Psoas muscle (tissue), 8 donors: Measurements from ENCODE around the gene TBC1D22A. TPM values are rescaled to one million over a fixed set of nuclear protein-coding genes. Genes with fewer than 3 reads are reported as not detected.

Experiments used
- ATAC-seq, 4 donors: fragments of 200-7000 bp; cut with Tn5 transposase; one replicate each; pipeline ENCODE4 v1.9.1; 2020; ENCODE audit warnings: moderate library complexity in 3 of 4, mild to moderate bottlenecking in 2 of 4
- DNase-seq, 2 donors: peaks; one replicate each; pipeline ENCODE4 v3.0.0-alpha.2; 2020
- H3K27ac ChIP-seq: fragments of 200-600 bp; one replicate; pipeline ENCODE4 v1.8.0; 2022
- H3K27me3 ChIP-seq, 3 donors: fragments of 200-600 bp in 1 of 3; one replicate each; pipeline versions ENCODE4 v1.6.1 to v1.8.0; 2013 to 2022; ENCODE audit warnings: low read length in 2 of 3, mild to moderate bottlenecking in 2 of 3, moderate library complexity in 1 of 3; ENCODE audit not compliant: insufficient read depth in 3 of 3
- H3K36me3 ChIP-seq, 2 donors: fragments of 200-600 bp in 1 of 2; one replicate each; pipeline versions ENCODE4 v1.6.1 to v1.8.0; 2013 to 2022; ENCODE audit warnings: low read depth in 1 of 2, mild to moderate bottlenecking in 1 of 2, moderate library complexity in 1 of 2; ENCODE audit not compliant: insufficient read depth in 1 of 2
- H3K4me1 ChIP-seq: fragments of 200-600 bp; one replicate; pipeline ENCODE4 v1.8.0; 2022
- H3K4me3 ChIP-seq: fragments of 200-600 bp; one replicate; pipeline ENCODE4 v1.8.0; 2022; ENCODE audit warnings: mild to moderate bottlenecking
- H3K9me3 ChIP-seq: fragments of 200-600 bp; one replicate; pipeline ENCODE4 v1.8.0; 2022
- CTCF ChIP-seq: fragments of 200-600 bp; IDR thresholded peaks from one replicate; pipeline ENCODE4 v1.8.0; 2022; ENCODE audit warnings: antibody characterized with exemption
- WGBS, 3 donors: extraction: QIAGEN DNeasy Blood & Tissue Kit; methylation state at CpG; one replicate each; pipeline versions ENCODE4 v1.1.6 to v1.1.7; 2013; 5-methylcytosine and 5-hydroxymethylcytosine counted together
- intact Hi-C, 2 donors: fragments of 100-400 bp; cut with DNase I; formaldehyde crosslinking; loops; one replicate each; pipeline versions ENCODE4 v1.11.0 to v1.14.2; 2022
- polyA plus RNA-seq, 3 donors: library from polyadenylated mRNA; stranded (reverse); fragments of 200-250 nt; gene quantifications; one replicate each; pipeline ENCODE4 v1.2.3, GENCODE V29; 2013
- total RNA-seq, 4 donors: library from RNA; stranded (reverse); fragmentation: NEBNext Ultra II Directional in 2 of 4; extraction: Animal tissue kit (Norgen Biotek cat#: 25700) in 2 of 4; gene quantifications; one replicate each; pipeline versions ENCODE4 v1.2.1 to v1.2.4, GENCODE V29; 2021 to 2023
- donor health status: healthy with polysubstance abuse.
- donor health status: DM: no; HTN: no; CAD: no; lungs with moderate emphysema.
- donor health status: Bipolar disorder and iron deficiency.
- donor health status: healthy.
- donor health status: DM: yes; HTN: yes; CAD: no.
- donor health status: DM: no; HTN: no; CAD: no.
- donor health status: DM: no; HTN: no; CAD: no.
- donor health status: DM: yes; HTN: yes; CAD: no.

Gene TBC1D22A
- total and polyA plus RNA-seq, 7 donors: 11.7 to 25.0 (median 18.9) TPM

GRCh38 chr22:46869831-46870441 is 107.5 kb downstream of the TBC1D22A start:
- no peak for ATAC-seq
- H3K4me3 ChIP-seq: no peak overlapping the region
- H3K4me1 ChIP-seq: no peaks in the 10 kb centered on the region
- no peak for TF ChIP-seq CTCF
- 58 to 79% (median 76%) methylated on average over 1 of the region's 1 CpG for WGBS, 3 donors
- H3K9me3 ChIP-seq: peaks cover 27% of the 10 kb centered on the region
- DNase-seq: no peak
- intact Hi-C loops: loop anchor here in 1 of 2 donors (10.0 kb wide), 1 partner anchor 55 kb away; no protein-coding TSS in a partner anchor
- no peak overlapping the region for H3K27ac ChIP-seq
- H3K27me3 ChIP-seq: no peaks in the 10 kb centered on the region
- no peaks in the 10 kb centered on the region for H3K36me3 ChIP-seq

- no peaks in the 10 kb centered on the region for H3K4me1 ChIP-seq
- peaks cover 27% of the 10 kb centered on the region for H3K9me3 ChIP-seq
- no peak overlapping the region for H3K27ac ChIP-seq
- ATAC-seq (no peak), DNase-seq (no peak)
- no peak for TF ChIP-seq CTCF
- no peaks in the 10 kb centered on the region for H3K27me3 ChIP-seq
- 94 to 98% (median 96%) methylated on average over 2 of the region's 2 CpGs for WGBS, 3 donors
- intact Hi-C loops: loop anchor here in 1 of 2 donors (10.0 kb wide), 1 partner anchor 53 kb away; no protein-coding TSS in a partner anchor
- no peak overlapping the region for H3K4me3 ChIP-seq
- H3K36me3 ChIP-seq: no peaks in the 10 kb centered on the region
Observed at GRCh38 chr22:46871826-46872225, 109.4 kb downstream of the TBC1D22A start.

- Histone ChIP-seq H3K27me3 (no peaks in the 10 kb centered on the region), H3K4me3 (no peak overlapping the region), H3K9me3 (peaks cover 27% of the 10 kb centered on the region), H3K36me3 (no peaks in the 10 kb centered on the region), H3K4me1 (no peaks in the 10 kb centered on the region), H3K27ac (no peak overlapping the region)
- intact Hi-C loops: loop anchor here in 1 of 2 donors (10.0 kb wide), 1 partner anchor 50 kb away; no protein-coding TSS in a partner anchor
- TF ChIP-seq CTCF: no peak
- ATAC-seq: no peak
- DNase-seq: no peak
- 87 to 97% (median 91%) methylated on average over 4 of the region's 4 CpGs for WGBS, 3 donors
Observed at GRCh38 chr22:46875089-46875488, 112.6 kb downstream of the TBC1D22A start.

- DNase-seq (no peak), ATAC-seq (no peak)
- TF ChIP-seq CTCF: no peak
- Histone ChIP-seq H3K4me1 (no peaks in the 10 kb centered on the region), H3K9me3 (peaks cover 14% of the 10 kb centered on the region), H3K4me3 (no peak overlapping the region), H3K27me3 (no peaks in the 10 kb centered on the region), H3K36me3 (no peaks in the 10 kb centered on the region), H3K27ac (no peak overlapping the region)
- intact Hi-C loops: loop anchor here in 1 of 2 donors (10.0 kb wide), 1 partner anchor 48 kb away; no protein-coding TSS in a partner anchor
- 88 to 95% (median 90%) methylated on average over 7 of the region's 7 CpGs for WGBS, 3 donors
Observed at GRCh38 chr22:46876357-46876934, 114.0 kb downstream of the TBC1D22A start.
